Measurements from ENCODE around the gene BAAT. TPM values are rescaled to one million over a fixed set of nuclear protein-coding genes. Genes with fewer than 3 reads are reported as not detected.
A peak's percentile ranks its signal among the peaks of the same experiment; 100 is the strongest.

BAAT gene
- total and polyA plus RNA-seq, 2 of the 13 experiments (the other 11 are each of a cell fraction or from before 2014, with no cell fraction given): 0.71 to 7.9 TPM

DNA sequence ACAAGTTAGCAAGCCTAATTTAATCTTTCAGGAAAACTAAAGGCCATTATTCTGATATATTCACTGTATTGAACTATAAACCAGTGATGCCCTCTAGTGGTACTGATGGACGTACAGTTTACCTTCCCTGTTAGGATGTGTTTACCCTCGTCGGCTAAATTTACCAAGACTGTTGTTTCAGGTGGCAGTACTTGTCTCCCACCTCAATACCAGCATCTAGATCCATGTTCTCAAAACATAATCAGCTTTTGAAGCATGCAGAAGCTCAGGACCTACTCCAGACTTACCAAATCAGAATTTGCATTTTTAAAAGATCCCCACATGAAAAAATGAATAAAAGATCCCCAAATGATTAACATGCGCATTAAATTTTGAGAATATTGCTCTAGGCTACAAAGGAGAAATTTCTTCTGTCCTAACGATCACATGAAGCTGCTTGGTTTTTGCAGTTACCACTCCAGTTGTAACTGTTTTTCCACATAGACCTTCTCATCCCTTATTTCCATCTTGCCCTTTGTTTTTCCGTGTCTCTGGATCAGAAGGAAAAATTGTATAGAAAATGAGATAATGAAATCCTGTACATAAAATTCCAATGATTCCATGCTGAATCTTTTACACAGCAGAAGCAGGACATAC lies 3.2 kb upstream of the BAAT start (continued):
- TF ChIP-seq KDM5B (CRISPR knock-in tag; IDR thresholded peaks at IDR 0.05; ENCODE audit: borderline replicate concordance): no peak
- TF ChIP-seq ATF7 (IDR thresholded peaks at IDR 0.05): no peak
- no peak for TF ChIP-seq ATF7 (CRISPR knock-in tag; IDR thresholded peaks at IDR 0.05)
- TF ChIP-seq ZNF883 (CRISPR knock-in tag; IDR thresholded peaks at IDR 0.05; ENCODE audit: not compliant biosample characterization): no peak
- peak; percentile 20; the same call in 1 of the 2 replicates for TF ChIP-seq CREM (IDR thresholded peaks at IDR 0.05)
- no peak for TF ChIP-seq CREM (CRISPR knock-in tag; IDR thresholded peaks at IDR 0.05)
- TF ChIP-seq, protein P1, sequence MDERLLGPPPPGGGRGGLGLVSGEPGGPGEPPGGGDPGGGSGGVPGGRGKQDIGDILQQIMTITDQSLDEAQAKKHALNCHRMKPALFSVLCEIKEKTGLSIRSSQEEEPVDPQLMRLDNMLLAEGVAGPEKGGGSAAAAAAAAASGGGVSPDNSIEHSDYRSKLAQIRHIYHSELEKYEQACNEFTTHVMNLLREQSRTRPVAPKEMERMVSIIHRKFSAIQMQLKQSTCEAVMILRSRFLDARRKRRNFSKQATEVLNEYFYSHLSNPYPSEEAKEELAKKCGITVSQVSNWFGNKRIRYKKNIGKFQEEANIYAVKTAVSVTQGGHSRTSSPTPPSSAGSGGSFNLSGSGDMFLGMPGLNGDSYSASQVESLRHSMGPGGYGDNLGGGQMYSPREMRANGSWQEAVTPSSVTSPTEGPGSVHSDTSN (CRISPR knock-in tag; IDR thresholded peaks at IDR 0.05): no peak
- TF ChIP-seq SRY (CRISPR knock-in tag; IDR thresholded peaks at IDR 0.05): no peak
- no peak for TF ChIP-seq SKI (IDR thresholded peaks at IDR 0.05; ENCODE audit: partially characterized antibody)
- TF ChIP-seq GLI4 (CRISPR knock-in tag; IDR thresholded peaks at IDR 0.05; ENCODE audit: borderline replicate concordance): no peak
- peak; percentile 27; the same call in 1 of the 2 replicates for TF ChIP-seq POGZ (CRISPR knock-in tag; IDR thresholded peaks at IDR 0.05)
- no peak for TF ChIP-seq ZNF317 (CRISPR knock-in tag; IDR thresholded peaks at IDR 0.05)
- TF ChIP-seq ZNF605 (CRISPR knock-in tag; IDR thresholded peaks at IDR 0.05): no peak
- TF ChIP-seq, protein P2, sequence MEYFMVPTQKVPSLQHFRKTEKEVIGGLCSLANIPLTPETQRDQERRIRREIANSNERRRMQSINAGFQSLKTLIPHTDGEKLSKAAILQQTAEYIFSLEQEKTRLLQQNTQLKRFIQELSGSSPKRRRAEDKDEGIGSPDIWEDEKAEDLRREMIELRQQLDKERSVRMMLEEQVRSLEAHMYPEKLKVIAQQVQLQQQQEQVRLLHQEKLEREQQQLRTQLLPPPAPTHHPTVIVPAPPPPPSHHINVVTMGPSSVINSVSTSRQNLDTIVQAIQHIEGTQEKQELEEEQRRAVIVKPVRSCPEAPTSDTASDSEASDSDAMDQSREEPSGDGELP (IDR thresholded peaks at IDR 0.05; ENCODE audit: borderline replicate concordance, low read depth): peak; percentile 45; the same call in 1 of the 2 replicates
- TF ChIP-seq FOXA3 (CRISPR knock-in tag; IDR thresholded peaks at IDR 0.05): peak; percentile 90
- TF ChIP-seq, protein P3, sequence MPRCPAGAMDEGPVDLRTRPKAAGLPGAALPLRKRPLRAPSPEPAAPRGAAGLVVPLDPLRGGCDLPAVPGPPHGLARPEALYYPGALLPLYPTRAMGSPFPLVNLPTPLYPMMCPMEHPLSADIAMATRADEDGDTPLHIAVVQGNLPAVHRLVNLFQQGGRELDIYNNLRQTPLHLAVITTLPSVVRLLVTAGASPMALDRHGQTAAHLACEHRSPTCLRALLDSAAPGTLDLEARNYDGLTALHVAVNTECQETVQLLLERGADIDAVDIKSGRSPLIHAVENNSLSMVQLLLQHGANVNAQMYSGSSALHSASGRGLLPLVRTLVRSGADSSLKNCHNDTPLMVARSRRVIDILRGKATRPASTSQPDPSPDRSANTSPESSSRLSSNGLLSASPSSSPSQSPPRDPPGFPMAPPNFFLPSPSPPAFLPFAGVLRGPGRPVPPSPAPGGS (CRISPR knock-in tag; IDR thresholded peaks at IDR 0.05): no peak
- TF ChIP-seq ZNF235 (CRISPR knock-in tag; IDR thresholded peaks at IDR 0.05; ENCODE audit: borderline replicate concordance): no peak
- no peak for TF ChIP-seq ZNF563 (CRISPR knock-in tag; IDR thresholded peaks at IDR 0.05)
- TF ChIP-seq ETV5 (CRISPR knock-in tag; IDR thresholded peaks at IDR 0.05; ENCODE audit: borderline replicate concordance): no peak
- 0 out of 2 replicates have a peak, but pooled peaks have one; percentile 81 for TF ChIP-seq BRCA1 (CRISPR knock-in tag; IDR thresholded peaks at IDR 0.05)
- TF ChIP-seq SMC3 (IDR thresholded peaks at IDR 0.05; ENCODE audit: low read length): peak; percentile 97
- no peak for TF ChIP-seq TEAD2 (CRISPR knock-in tag; IDR thresholded peaks at IDR 0.05)
- TF ChIP-seq, protein P4, sequence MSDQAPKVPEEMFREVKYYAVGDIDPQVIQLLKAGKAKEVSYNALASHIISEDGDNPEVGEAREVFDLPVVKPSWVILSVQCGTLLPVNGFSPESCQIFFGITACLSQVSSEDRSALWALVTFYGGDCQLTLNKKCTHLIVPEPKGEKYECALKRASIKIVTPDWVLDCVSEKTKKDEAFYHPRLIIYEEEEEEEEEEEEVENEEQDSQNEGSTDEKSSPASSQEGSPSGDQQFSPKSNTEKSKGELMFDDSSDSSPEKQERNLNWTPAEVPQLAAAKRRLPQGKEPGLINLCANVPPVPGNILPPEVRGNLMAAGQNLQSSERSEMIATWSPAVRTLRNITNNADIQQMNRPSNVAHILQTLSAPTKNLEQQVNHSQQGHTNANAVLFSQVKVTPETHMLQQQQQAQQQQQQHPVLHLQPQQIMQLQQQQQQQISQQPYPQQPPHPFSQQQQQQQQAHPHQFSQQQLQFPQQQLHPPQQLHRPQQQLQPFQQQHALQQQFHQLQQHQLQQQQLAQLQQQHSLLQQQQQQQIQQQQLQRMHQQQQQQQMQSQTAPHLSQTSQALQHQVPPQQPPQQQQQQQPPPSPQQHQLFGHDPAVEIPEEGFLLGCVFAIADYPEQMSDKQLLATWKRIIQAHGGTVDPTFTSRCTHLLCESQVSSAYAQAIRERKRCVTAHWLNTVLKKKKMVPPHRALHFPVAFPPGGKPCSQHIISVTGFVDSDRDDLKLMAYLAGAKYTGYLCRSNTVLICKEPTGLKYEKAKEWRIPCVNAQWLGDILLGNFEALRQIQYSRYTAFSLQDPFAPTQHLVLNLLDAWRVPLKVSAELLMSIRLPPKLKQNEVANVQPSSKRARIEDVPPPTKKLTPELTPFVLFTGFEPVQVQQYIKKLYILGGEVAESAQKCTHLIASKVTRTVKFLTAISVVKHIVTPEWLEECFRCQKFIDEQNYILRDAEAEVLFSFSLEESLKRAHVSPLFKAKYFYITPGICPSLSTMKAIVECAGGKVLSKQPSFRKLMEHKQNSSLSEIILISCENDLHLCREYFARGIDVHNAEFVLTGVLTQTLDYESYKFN (CRISPR knock-in tag; conservative IDR thresholded peaks at IDR 0.05): 0 out of 2 replicates have a peak, but pooled peaks have one; percentile 32
- TF ChIP-seq FOXA1 (IDR thresholded peaks at IDR 0.05): no peak
- TF ChIP-seq FOXA1 (CRISPR knock-in tag; IDR thresholded peaks at IDR 0.05): peak; percentile 89
- TF ChIP-seq REXO4 (CRISPR knock-in tag; IDR thresholded peaks at IDR 0.05; ENCODE audit: borderline replicate concordance): no peak
- peak; percentile 70; the same call in 1 of the 2 replicates for TF ChIP-seq SOX5 (CRISPR knock-in tag; IDR thresholded peaks at IDR 0.05; ENCODE audit: borderline replicate concordance)

All from HepG2 (cell line).